Measurements from ENCODE around the gene RNF20. TPM values are rescaled to one million over a fixed set of nuclear protein-coding genes. Genes with fewer than 3 reads are reported as not detected.
A peak's percentile ranks its signal among the peaks of the same experiment; 100 is the strongest.

Gene RNF20
- 22.8 TPM for polyA plus RNA-seq (2012; ENCODE audit: missing spikeins)

GRCh38 chr9:101533334-101534204, at the start of gene RNF20:
RNF20 (plus strand) TSS chr9:101533853; CDS start chr9:101535424, 1,571 bp downstream.
- peak; percentile 92 for FAIRE-seq
- DNase-seq (ENCODE audit: insufficient read length) = peak; percentile 77
- TF ChIP-seq TAF1 (IDR thresholded peaks at IDR 0.05; ENCODE audit: borderline replicate concordance, low read depth, low read length) = 0 out of 2 replicates have a peak, but pooled peaks have one; percentile 57
- peak; percentile 68; the same call in 1 of the 2 replicates for TF ChIP-seq POLR2A (IDR thresholded peaks at IDR 0.05; ENCODE audit: low read depth, low read length)
- TF ChIP-seq POLR2AphosphoS5 (IDR thresholded peaks at IDR 0.05; ENCODE audit: low read depth, low read length) = peak; percentile 42; the same call in 1 of the 2 replicates

DNA sequence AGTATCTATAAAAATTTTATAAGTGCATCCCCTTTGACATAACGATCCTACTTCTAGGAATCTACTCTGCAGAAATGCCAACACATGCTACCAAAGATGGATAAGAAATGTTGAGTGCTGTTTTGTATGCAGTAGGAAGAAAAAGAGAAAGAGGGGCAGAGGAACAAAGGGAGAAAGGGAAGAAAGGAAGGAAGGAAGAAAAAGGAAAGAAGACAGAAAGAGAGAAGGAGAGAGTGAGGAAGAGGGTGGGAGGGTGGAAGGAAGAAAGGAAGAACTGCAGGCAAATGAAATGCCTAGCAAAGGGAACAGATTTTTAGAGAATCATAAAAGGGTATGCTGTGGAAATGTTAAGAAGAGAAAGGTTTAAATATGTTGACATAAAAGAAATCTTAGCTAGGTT, 49.6 kb upstream of the RNF20 start:
- DNase-seq (ENCODE audit: insufficient read length) (no peak), FAIRE-seq (no peak)
- TF ChIP-seq POLR2A (IDR thresholded peaks at IDR 0.05; ENCODE audit: low read depth, low read length) (no peak), POLR2AphosphoS5 (IDR thresholded peaks at IDR 0.05; ENCODE audit: low read depth, low read length) (no peak), TAF1 (IDR thresholded peaks at IDR 0.05; ENCODE audit: borderline replicate concordance, low read depth, low read length) (no peak)

GRCh38 chr9:101485924-101486692, 47.5 kb upstream of the RNF20 start:
- DNase-seq (ENCODE audit: insufficient read length) = no peak
- TF ChIP-seq POLR2A (IDR thresholded peaks at IDR 0.05; ENCODE audit: low read depth, low read length) (no peak), POLR2AphosphoS5 (IDR thresholded peaks at IDR 0.05; ENCODE audit: low read depth, low read length) (no peak), TAF1 (IDR thresholded peaks at IDR 0.05; ENCODE audit: borderline replicate concordance, low read depth, low read length) (no peak)
- no peak for FAIRE-seq

GRCh38 chr9:101486693-101487442, 46.8 kb upstream of the RNF20 start:
- no peak for FAIRE-seq
- DNase-seq (ENCODE audit: insufficient read length) = no peak
- TF ChIP-seq POLR2AphosphoS5 (IDR thresholded peaks at IDR 0.05; ENCODE audit: low read depth, low read length) (no peak), POLR2A (IDR thresholded peaks at IDR 0.05; ENCODE audit: low read depth, low read length) (no peak), TAF1 (IDR thresholded peaks at IDR 0.05; ENCODE audit: borderline replicate concordance, low read depth, low read length) (no peak)

DNA sequence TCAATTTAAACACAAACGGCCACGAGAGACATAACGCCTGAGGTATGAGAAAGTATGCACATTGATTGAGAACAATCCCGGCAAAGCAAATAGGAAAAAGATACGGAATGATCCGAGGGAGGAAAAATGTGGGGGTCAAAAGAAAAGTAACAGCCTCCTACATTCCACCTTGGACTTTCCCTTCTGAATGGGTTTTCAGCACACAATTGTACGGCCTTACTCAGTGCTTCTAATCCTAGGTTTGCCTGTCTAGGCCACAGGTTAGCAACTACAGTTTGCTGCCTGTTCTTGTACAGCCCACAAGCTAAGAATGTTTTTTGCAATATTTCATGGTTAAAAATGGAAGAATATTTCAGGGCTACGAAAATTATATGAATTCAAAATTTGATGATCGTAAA, 46.2 kb upstream of the RNF20 start:
- no peak for FAIRE-seq
- no peak for DNase-seq (ENCODE audit: insufficient read length)
- TF ChIP-seq POLR2AphosphoS5 (IDR thresholded peaks at IDR 0.05; ENCODE audit: low read depth, low read length) (no peak), POLR2A (IDR thresholded peaks at IDR 0.05; ENCODE audit: low read depth, low read length) (no peak), TAF1 (IDR thresholded peaks at IDR 0.05; ENCODE audit: borderline replicate concordance, low read depth, low read length) (no peak)

GRCh38 chr9:101495810-101496209, 37.8 kb upstream of the RNF20 start:
- TF ChIP-seq POLR2AphosphoS5 (IDR thresholded peaks at IDR 0.05; ENCODE audit: low read depth, low read length) (no peak), POLR2A (IDR thresholded peaks at IDR 0.05; ENCODE audit: low read depth, low read length) (no peak), TAF1 (IDR thresholded peaks at IDR 0.05; ENCODE audit: borderline replicate concordance, low read depth, low read length) (no peak)
- FAIRE-seq = no peak
- DNase-seq (ENCODE audit: insufficient read length) = no peak

DNA sequence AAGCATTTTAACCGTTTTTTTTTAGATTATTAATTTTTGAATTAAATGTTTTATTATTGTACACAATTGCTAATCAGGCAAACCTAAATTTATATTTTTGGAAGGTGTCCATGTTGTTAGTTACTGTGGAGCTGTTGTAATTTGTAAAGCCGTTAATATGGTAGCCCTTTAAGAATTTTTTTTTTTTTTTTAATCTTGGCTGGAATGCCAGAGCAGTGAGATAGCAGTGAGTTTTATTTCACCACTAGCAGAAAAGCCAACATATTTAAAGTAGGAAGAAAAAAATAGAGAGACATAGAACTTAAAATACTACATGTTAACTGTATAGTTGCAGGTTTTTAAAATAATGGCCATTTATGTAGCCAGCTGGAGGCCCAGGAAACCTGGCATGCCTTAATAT, 35.3 kb upstream of the RNF20 start:
- no peak for TF ChIP-seq POLR2A (IDR thresholded peaks at IDR 0.05; ENCODE audit: low read depth, low read length)
- no peak for TF ChIP-seq TAF1 (IDR thresholded peaks at IDR 0.05; ENCODE audit: borderline replicate concordance, low read depth, low read length)
- TF ChIP-seq POLR2AphosphoS5 (IDR thresholded peaks at IDR 0.05; ENCODE audit: low read depth, low read length) = no peak
- DNase-seq (ENCODE audit: insufficient read length) (no peak), FAIRE-seq (no peak)

GRCh38 chr9:101504188-101504587, 29.5 kb upstream of the RNF20 start:
- FAIRE-seq (no peak), DNase-seq (ENCODE audit: insufficient read length) (no peak)
- no peak for TF ChIP-seq POLR2AphosphoS5 (IDR thresholded peaks at IDR 0.05; ENCODE audit: low read depth, low read length)
- TF ChIP-seq TAF1 (IDR thresholded peaks at IDR 0.05; ENCODE audit: borderline replicate concordance, low read depth, low read length) = no peak
- no peak for TF ChIP-seq POLR2A (IDR thresholded peaks at IDR 0.05; ENCODE audit: low read depth, low read length)

DNA sequence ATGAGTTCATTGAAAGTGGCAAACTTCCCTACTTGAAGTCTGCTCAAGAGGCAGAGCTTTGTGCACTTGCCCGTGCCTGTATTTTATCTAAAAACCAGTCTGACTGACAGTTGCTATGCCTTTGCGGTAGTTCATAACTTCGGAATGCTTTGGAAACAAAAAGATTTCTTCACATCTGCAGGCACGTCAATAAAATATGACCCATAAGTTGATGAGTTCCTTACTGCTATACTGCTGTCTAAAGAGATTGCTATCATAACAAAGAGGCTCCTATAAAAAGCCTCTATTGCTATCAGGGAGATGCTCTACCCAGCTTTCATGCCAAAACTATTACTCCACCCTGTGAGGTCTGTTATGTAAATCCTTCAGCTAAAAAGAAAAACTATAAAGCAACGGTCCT, 25.4 kb upstream of the RNF20 start:
- no peak for TF ChIP-seq POLR2AphosphoS5 (IDR thresholded peaks at IDR 0.05; ENCODE audit: low read depth, low read length)
- no peak for TF ChIP-seq TAF1 (IDR thresholded peaks at IDR 0.05; ENCODE audit: borderline replicate concordance, low read depth, low read length)
- no peak for FAIRE-seq
- no peak for DNase-seq (ENCODE audit: insufficient read length)

- DNase-seq (ENCODE audit: insufficient read length) (no peak), FAIRE-seq (no peak)
- TF ChIP-seq POLR2AphosphoS5 (IDR thresholded peaks at IDR 0.05; ENCODE audit: low read depth, low read length) (no peak), POLR2A (IDR thresholded peaks at IDR 0.05; ENCODE audit: low read depth, low read length) (no peak), TAF1 (IDR thresholded peaks at IDR 0.05; ENCODE audit: borderline replicate concordance, low read depth, low read length) (no peak)
Observed at GRCh38 chr9:101509572-101509971, 24.1 kb upstream of the RNF20 start.

- DNase-seq (ENCODE audit: insufficient read length) (no peak), FAIRE-seq (no peak)
- TF ChIP-seq POLR2AphosphoS5 (IDR thresholded peaks at IDR 0.05; ENCODE audit: low read depth, low read length) = no peak
- no peak for TF ChIP-seq POLR2A (IDR thresholded peaks at IDR 0.05; ENCODE audit: low read depth, low read length)
- TF ChIP-seq TAF1 (IDR thresholded peaks at IDR 0.05; ENCODE audit: borderline replicate concordance, low read depth, low read length) = no peak
Observed at GRCh38 chr9:101510459-101510858, 23.2 kb upstream of the RNF20 start.
